Hepatocyte (in vitro differentiated cells): ENCODE measurements around the gene ASGR1. TPM values are rescaled to one million over a fixed set of nuclear protein-coding genes. Genes with fewer than 3 reads are reported as not detected.
A peak's percentile ranks its signal among the peaks of the same experiment; 100 is the strongest.

ENCODE experiments used
- DNase-seq: peaks from one replicate; pipeline ENCODE4 v3.0.0-alpha.2; 2016; ENCODE audit warnings: low spot score
- H2AFZ ChIP-seq: fragments of 200-600 bp; sonication (generic); 2 replicates; pipeline ENCODE4 v1.6.0; 2016; ENCODE audit warnings: antibody characterized with exemption, mild to moderate bottlenecking
- H3K27ac ChIP-seq: fragments of 200-600 bp; sonication (generic); 2 replicates; pipeline ENCODE4 v1.5.1; 2016; ENCODE audit warnings: mild to moderate bottlenecking
- H3K27me3 ChIP-seq: fragments of 200-600 bp; sonication (generic); 2 replicates; pipeline ENCODE4 v1.6.1; 2016
- H3K36me3 ChIP-seq: fragments of 200-600 bp; sonication (generic); replicated peaks from 2 replicates; pipeline ENCODE4 v1.5.1; 2016; ENCODE audit warnings: low read depth; ENCODE audit not compliant: insufficient read depth
- H3K4me1 ChIP-seq: fragments of 200-600 bp; sonication (generic); 2 replicates; pipeline ENCODE4 v1.5.1; 2016; ENCODE audit warnings: mild to moderate bottlenecking, moderate library complexity; ENCODE audit not compliant: insufficient read depth
- H3K4me2 ChIP-seq: fragments of 200-600 bp; sonication (generic); 2 replicates; pipeline ENCODE4 v1.6.0; 2016
- H3K4me3 ChIP-seq: fragments of 200-600 bp; sonication (generic); 2 replicates; pipeline ENCODE4 v1.5.1; 2016; ENCODE audit warnings: mild to moderate bottlenecking
- H3K79me2 ChIP-seq: fragments of 200-600 bp; sonication (generic); 2 replicates; pipeline ENCODE4 v1.6.0; 2017; ENCODE audit warnings: mild to moderate bottlenecking
- H3K9me2 ChIP-seq: fragments of 200-600 bp; sonication (generic); replicated peaks from 2 replicates; pipeline ENCODE4 v1.6.0; 2017; ENCODE audit warnings: mild to moderate bottlenecking; ENCODE audit not compliant: insufficient read depth
- H3K9me3 ChIP-seq: fragments of 200-600 bp; sonication (generic); 2 replicates; pipeline ENCODE4 v1.5.1; 2016; ENCODE audit warnings: low read depth, mild to moderate bottlenecking
- H4K20me1 ChIP-seq: fragments of 200-600 bp; sonication (generic); 2 replicates; pipeline ENCODE4 v1.6.0; 2016; ENCODE audit warnings: mild to moderate bottlenecking; ENCODE audit not compliant: insufficient read depth, poor library complexity, severe bottlenecking
- EZH2 ChIP-seq: fragments of 200-600 bp; sonication (generic); IDR thresholded peaks from 2 replicates; pipeline ENCODE4 v1.6.1; 2016; ENCODE audit warnings: antibody characterized with exemption, mild to moderate bottlenecking, borderline replicate concordance
- EZH2phosphoT487 ChIP-seq: fragments of 200-600 bp; sonication (generic); IDR thresholded peaks from one replicate; pipeline ENCODE4 v1.6.1; 2018; ENCODE audit warnings: antibody characterized with exemption, mild to moderate bottlenecking, low read depth, moderate library complexity; ENCODE audit not compliant: unreplicated experiment, severe bottlenecking
- WGBS: methylation state at CpG from one replicate; pipeline ENCODE4 v1.1.6; 2016; ENCODE audit warnings: low lambda C conversion rate; ENCODE audit errors: missing lambda C conversion rate; 5-methylcytosine and 5-hydroxymethylcytosine counted together
- polyA plus RNA-seq: library from polyadenylated mRNA; unstranded; fragments of >200 nt; fragmentation: Nextera tagmentation; extraction: Ambion mirVana; gene quantifications from 2 replicates; pipeline ENCODE4 v1.2.1, GENCODE V29; 2016
- total RNA-seq: library from RNA; depleted of rRNA; stranded (reverse); fragments of >200 nt; gene quantifications from 2 replicates; pipeline ENCODE4 v1.2.3, GENCODE V29; 2014
- TF ChIP-seq, protein P1 (sequence below): fragments of 200-600 bp; sonication (generic); IDR thresholded peaks from 2 replicates; pipeline ENCODE4 v1.5.1; 2016; ENCODE audit warnings: antibody characterized with exemption, mild to moderate bottlenecking; ENCODE audit not compliant: poor library complexity

ASGR1 gene
- total and polyA plus RNA-seq, 2 experiments from 2014 or later = 74.0 to 140 TPM

DNA sequence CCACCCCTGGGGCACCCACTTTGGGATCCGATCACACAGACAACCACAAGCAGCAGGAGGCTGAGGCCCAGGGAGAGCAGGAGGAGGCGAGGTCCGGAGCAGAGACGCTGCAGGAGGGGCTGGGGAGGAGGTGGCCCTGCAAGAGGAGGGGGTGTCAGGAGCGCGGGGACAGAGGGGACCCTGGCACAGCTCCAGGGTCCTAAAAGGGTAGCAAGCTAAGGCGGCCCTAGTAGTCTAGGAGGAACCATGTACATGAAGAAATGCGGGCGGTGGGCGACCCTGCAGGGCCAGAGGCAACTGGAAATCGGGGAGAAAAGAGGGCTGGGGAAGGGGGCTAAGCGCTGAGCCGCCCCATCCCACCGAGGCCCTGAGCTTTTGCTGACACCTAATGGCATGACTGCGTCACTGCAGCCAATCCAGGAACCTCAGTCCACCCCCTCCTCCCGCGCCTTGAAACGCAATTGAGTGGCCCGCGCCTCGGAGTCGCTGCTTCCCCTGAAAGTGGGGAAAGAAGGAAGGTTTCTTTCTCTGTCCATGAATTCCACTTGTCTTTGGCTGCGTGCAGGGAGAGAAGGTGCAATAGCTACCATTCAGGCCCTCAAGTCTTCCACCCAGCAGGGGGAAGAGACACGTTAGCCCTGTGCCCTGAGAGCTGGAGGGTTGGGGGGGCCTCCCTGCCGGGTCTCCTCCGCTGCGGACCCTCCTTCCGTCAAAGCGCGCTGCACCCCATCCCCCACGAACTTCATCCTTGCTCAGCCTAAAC lies 1.8 kb downstream of the ASGR1 start:
- Histone ChIP-seq H3K4me2 (peak overlapping the region; percentile 87), H3K36me3 (no peaks in the 10 kb centered on the region), H4K20me1 (no peaks in the 10 kb centered on the region), H3K9me2 (no peaks in the 10 kb centered on the region), H3K27me3 (no peaks in the 10 kb centered on the region), H3K79me2 (no peaks in the 10 kb centered on the region), H3K4me3 (peak overlapping the region; percentile 49), H3K9me3 (no peaks in the 10 kb centered on the region), H3K27ac (peak overlapping the region; percentile 87), H3K4me1 (peaks cover 9% of the 10 kb centered on the region), H2AFZ (peak overlapping the region; percentile 49)
- DNase-seq = peak; percentile 92
- TF ChIP-seq, protein P1, sequence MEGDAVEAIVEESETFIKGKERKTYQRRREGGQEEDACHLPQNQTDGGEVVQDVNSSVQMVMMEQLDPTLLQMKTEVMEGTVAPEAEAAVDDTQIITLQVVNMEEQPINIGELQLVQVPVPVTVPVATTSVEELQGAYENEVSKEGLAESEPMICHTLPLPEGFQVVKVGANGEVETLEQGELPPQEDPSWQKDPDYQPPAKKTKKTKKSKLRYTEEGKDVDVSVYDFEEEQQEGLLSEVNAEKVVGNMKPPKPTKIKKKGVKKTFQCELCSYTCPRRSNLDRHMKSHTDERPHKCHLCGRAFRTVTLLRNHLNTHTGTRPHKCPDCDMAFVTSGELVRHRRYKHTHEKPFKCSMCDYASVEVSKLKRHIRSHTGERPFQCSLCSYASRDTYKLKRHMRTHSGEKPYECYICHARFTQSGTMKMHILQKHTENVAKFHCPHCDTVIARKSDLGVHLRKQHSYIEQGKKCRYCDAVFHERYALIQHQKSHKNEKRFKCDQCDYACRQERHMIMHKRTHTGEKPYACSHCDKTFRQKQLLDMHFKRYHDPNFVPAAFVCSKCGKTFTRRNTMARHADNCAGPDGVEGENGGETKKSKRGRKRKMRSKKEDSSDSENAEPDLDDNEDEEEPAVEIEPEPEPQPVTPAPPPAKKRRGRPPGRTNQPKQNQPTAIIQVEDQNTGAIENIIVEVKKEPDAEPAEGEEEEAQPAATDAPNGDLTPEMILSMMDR = peak; percentile 88
- TF ChIP-seq EZH2 = no peak
- 2% methylated on average over 22 of the region's 31 CpGs for WGBS

DNA sequence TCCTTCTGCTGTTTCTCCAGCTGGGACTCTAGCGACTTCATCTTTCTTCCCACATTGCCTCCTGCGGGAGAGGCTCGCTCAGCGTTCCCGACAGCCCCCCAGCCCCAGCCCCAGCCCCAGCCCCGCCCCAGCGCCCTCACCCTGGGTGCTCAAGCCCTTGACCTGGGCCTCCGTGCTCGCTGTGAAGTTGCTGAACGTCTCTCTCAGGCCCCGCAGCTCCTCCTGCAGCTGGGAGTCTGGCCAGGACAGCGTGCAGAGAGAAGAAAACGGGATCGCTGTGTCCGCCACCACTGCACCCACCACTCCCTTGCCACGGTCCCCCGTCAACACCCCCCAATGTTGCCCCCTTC lies 2.4 kb downstream of the ASGR1 start:
- no peaks in the 10 kb centered on the region for H3K27me3 ChIP-seq
- H3K79me2 ChIP-seq = no peaks in the 10 kb centered on the region
- peak overlapping the region; percentile 87 for H3K4me2 ChIP-seq
- peak overlapping the region; percentile 49 for H2AFZ ChIP-seq
- no peaks in the 10 kb centered on the region for H4K20me1 ChIP-seq
- H3K9me2 ChIP-seq = no peaks in the 10 kb centered on the region
- DNase-seq = peak; percentile 62
- peak overlapping the region; percentile 49 for H3K4me3 ChIP-seq
- 2% methylated on average over 11 of the region's 17 CpGs for WGBS
- H3K36me3 ChIP-seq = no peaks in the 10 kb centered on the region
- no peaks in the 10 kb centered on the region for H3K9me3 ChIP-seq
- peak overlapping the region; percentile 24 for H3K27ac ChIP-seq
- no peak for TF ChIP-seq EZH2phosphoT487
- no peak for TF ChIP-seq EZH2
- TF ChIP-seq, protein P1 = no peak
- peaks cover 9% of the 10 kb centered on the region for H3K4me1 ChIP-seq

DNA sequence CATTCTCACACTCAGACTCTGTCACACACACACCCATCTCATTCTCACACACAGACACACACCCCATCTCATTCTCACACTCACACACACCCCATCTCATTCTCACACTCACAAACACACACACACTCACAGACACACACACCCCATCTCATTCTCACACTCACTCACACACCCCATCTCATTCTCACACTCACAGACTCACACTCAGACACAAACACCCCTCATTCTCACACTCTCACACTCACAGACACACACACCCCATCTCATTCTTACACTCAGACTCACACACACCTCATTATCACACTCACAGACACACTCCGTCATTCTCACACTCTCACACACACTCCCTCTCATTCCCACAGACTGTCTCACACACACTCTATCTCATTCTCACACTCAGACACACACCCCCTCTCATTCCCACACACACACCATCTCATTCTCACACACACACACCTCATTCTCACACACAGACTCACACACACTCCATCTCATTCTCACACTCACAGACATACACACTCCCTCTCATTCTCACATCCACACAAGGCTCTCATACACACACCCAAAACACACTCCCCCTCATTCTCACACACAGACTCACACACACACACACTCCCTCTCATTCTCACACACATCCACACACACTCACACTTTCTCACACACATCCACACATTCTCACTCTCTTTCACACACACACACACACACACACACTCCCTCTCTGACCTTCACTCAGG lies 2.9 kb downstream of the ASGR1 start:
- DNase-seq = no peak
- H3K9me3 ChIP-seq = no peaks in the 10 kb centered on the region
- H3K9me2 ChIP-seq = no peaks in the 10 kb centered on the region
- TF ChIP-seq, protein P1 = no peak
- no peaks in the 10 kb centered on the region for H3K36me3 ChIP-seq
- peak overlapping the region; percentile 87 for H3K4me2 ChIP-seq
- 91% methylated on average over 1 of the region's 1 CpG for WGBS
- H3K27ac ChIP-seq = no peak overlapping the region
- H3K4me3 ChIP-seq = peak overlapping the region; percentile 1
- H3K79me2 ChIP-seq = no peaks in the 10 kb centered on the region
- H3K27me3 ChIP-seq = no peaks in the 10 kb centered on the region
- H2AFZ ChIP-seq = peak overlapping the region; percentile 49
- H4K20me1 ChIP-seq = no peaks in the 10 kb centered on the region
- peaks cover 9% of the 10 kb centered on the region for H3K4me1 ChIP-seq
